ENCODE measurements around the gene ATP6V1F.

GRCh38 chr7:128867241-128867640 lies 4.6 kb downstream of the ATP6V1F start:
- TF ChIP-seq SUZ12 (IDR thresholded peaks at IDR 0.05; ENCODE audit: extremely low read depth, insufficient read depth, insufficient read length) (no peak), ZNF274 (IDR thresholded peaks at IDR 0.05; ENCODE audit: low read depth, low read length) (no peak)
